Measurements from ENCODE around the gene GSTM4. TPM values are rescaled to one million over a fixed set of nuclear protein-coding genes. Genes with fewer than 3 reads are reported as not detected.

GSTM4 gene
- total RNA-seq, 4 donors from 2014 or later: 30.8 to 68.8 (median 43.7) TPM

- Histone ChIP-seq H3K27me3 (no peaks in the 10 kb centered on the region), H3K4me1 (peaks cover 0 to 3% of the 10 kb centered on the region in 2 donors), H3K27ac (no peak overlapping the region), H3K4me3 (replicated peaks in 1 of 3) (no peak overlapping the region), H3K36me3 (peaks cover 35 to 41% of the 10 kb centered on the region in 2 donors), H3K9me3 (no peaks in the 10 kb centered on the region)
- DNase-seq: no peak
- TF ChIP-seq POLR2A (IDR thresholded peaks at IDR 0.05): no peak
- TF ChIP-seq CTCF (IDR thresholded peaks at IDR 0.05): no peak
- WGBS, 2 donors: 79 to 86% methylated on average over 19 to 23 of the region's 23 CpGs
- intact Hi-C loops (cut with DNase I): no loop called here
Observed at GRCh38 chr1:109627692-109628399, 28.1 kb upstream of the GSTM4 start.

- peak in 1 of 2 donors; percentile 23 for DNase-seq
- TF ChIP-seq CTCF (IDR thresholded peaks at IDR 0.05): no peak
- TF ChIP-seq POLR2A (IDR thresholded peaks at IDR 0.05): no peak
- Histone ChIP-seq H3K4me3 (replicated peaks in 1 of 3) (no peak overlapping the region), H3K36me3 (peaks cover 35 to 41% of the 10 kb centered on the region in 2 donors), H3K27me3 (no peaks in the 10 kb centered on the region), H3K9me3 (no peaks in the 10 kb centered on the region), H3K4me1 (peaks cover 0 to 3% of the 10 kb centered on the region in 2 donors), H3K27ac (no peak overlapping the region)
- intact Hi-C loops (cut with DNase I): no loop called here
- WGBS, 2 donors: 89 to 94% methylated on average over 15 to 18 of the region's 23 CpGs
Observed at GRCh38 chr1:109628540-109629321, 27.2 kb upstream of the GSTM4 start.

GRCh38 chr1:109629372-109630030, 26.4 kb upstream of the GSTM4 start:
- 88 to 93% methylated on average over 9 to 10 of the region's 10 CpGs for WGBS, 2 donors
- TF ChIP-seq POLR2A (IDR thresholded peaks at IDR 0.05) (no peak), CTCF (IDR thresholded peaks at IDR 0.05) (no peak)
- DNase-seq: no peak
- Histone ChIP-seq H3K27ac (no peak overlapping the region), H3K4me3 (replicated peaks in 1 of 3) (no peak overlapping the region), H3K4me1 (peaks cover 0 to under 1% of the 10 kb centered on the region in 2 donors), H3K36me3 (peaks cover 35 to 41% of the 10 kb centered on the region in 2 donors), H3K9me3 (no peaks in the 10 kb centered on the region), H3K27me3 (no peaks in the 10 kb centered on the region)
- intact Hi-C loops (cut with DNase I): loop anchor here (5.0 to 10.0 kb wide), 2 partner anchors 82 to 555 kb away; partner anchors contain the start of genes GNAI3 and TAF13

GRCh38 chr1:109630081-109630897, 25.6 kb upstream of the GSTM4 start:
- no peaks in the 10 kb centered on the region for H3K4me1 ChIP-seq
- H3K9me3 ChIP-seq: no peaks in the 10 kb centered on the region
- no peak for TF ChIP-seq POLR2A (IDR thresholded peaks at IDR 0.05)
- peak in 1 of 6 experiments; percentile 52 for TF ChIP-seq CTCF (IDR thresholded peaks at IDR 0.05)
- no peak overlapping the region for H3K27ac ChIP-seq
- no peaks in the 10 kb centered on the region for H3K27me3 ChIP-seq
- intact Hi-C loops (cut with DNase I): loop anchor here (5.0 to 10.0 kb wide), 2 partner anchors 83 to 555 kb away; partner anchors contain the start of genes GNAI3 and TAF13
- peaks cover 35 to 41% of the 10 kb centered on the region in 2 donors for H3K36me3 ChIP-seq
- no peak overlapping the region for H3K4me3 ChIP-seq (replicated peaks in 1 of 3)
- 85 to 89% methylated on average over 18 to 21 of the region's 30 CpGs for WGBS, 2 donors
- no peak for DNase-seq

All from thyroid gland (tissue), 4 donors.